Measurements from ENCODE around the gene PLA2G6. TPM values are rescaled to one million over a fixed set of nuclear protein-coding genes. Genes with fewer than 3 reads are reported as not detected.

PLA2G6 gene
- total RNA-seq, 1 experiment from 2014 or later: 36.0 TPM

GRCh38 chr22:38222797-38223119, 41.1 kb upstream of the PLA2G6 start:
- H3K36me3 ChIP-seq (ENCODE audit: control insufficient read depth in 1 of 2, insufficient read depth in 2 of 2, low read length in 2 of 2): peaks cover 0 to 5% of the 10 kb centered on the region in 2 experiments; a peak in 1 of 4 replicates
- BruUV-seq (replicated peaks): no TSS peak
- H3K27me3 ChIP-seq (ENCODE audit: insufficient read depth, low read length): no peaks in the 10 kb centered on the region
- ChIA-PET POLR2A (no interaction called here), RAD21 (ENCODE audit: low non-redundant PET in 1 of 2, low total read pairs in 2 of 2, uncharacterized antibody in 2 of 2, unreplicated experiment in 2 of 2) (no interaction called here), CTCF (no interaction called here)
- no peaks in the 10 kb centered on the region for H4K20me1 ChIP-seq (ENCODE audit: insufficient read depth)
- DNase-seq (ENCODE audit: low read depth, low spot score) (no peak), ATAC-seq (no peak)
- TF ChIP-seq SIN3A (IDR thresholded peaks at IDR 0.05; ENCODE audit: low read depth): no peak
- no peak for TF ChIP-seq POLR2A (IDR thresholded peaks at IDR 0.05; ENCODE audit: borderline replicate concordance, extremely low read depth, insufficient read depth, insufficient read length)
- TF ChIP-seq, protein P1, sequence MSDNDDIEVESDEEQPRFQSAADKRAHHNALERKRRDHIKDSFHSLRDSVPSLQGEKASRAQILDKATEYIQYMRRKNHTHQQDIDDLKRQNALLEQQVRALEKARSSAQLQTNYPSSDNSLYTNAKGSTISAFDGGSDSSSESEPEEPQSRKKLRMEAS (IDR thresholded peaks at IDR 0.05): no peak
- TF ChIP-seq RAD21 (IDR thresholded peaks at IDR 0.05; ENCODE audit: low read depth): no peak
- TF ChIP-seq SP1 (IDR thresholded peaks at IDR 0.05; ENCODE audit: low read depth): no peak
- TF ChIP-seq REST (IDR thresholded peaks at IDR 0.05; ENCODE audit: low read depth): no peak
- TF ChIP-seq EGR1 (IDR thresholded peaks at IDR 0.05; ENCODE audit: low read depth): no peak
- TF ChIP-seq ZFX (IDR thresholded peaks at IDR 0.05): no peak
- H3K79me2 ChIP-seq (ENCODE audit: insufficient read depth, low read length): no peaks in the 10 kb centered on the region
- H3K4me1 ChIP-seq (ENCODE audit: control insufficient read depth in 1 of 2, insufficient read depth in 2 of 2, low read length in 2 of 2): peaks cover 23 to 42% of the 10 kb centered on the region in 2 experiments
- no peak overlapping the region for H3K4me3 ChIP-seq (replicated peaks in 1 of 2; ENCODE audit: low read depth in 1 of 2, low read length in 2 of 2)
- H3K9ac ChIP-seq (ENCODE audit: low read length): no peak overlapping the region
- intact Hi-C loops (cut with micrococcal nuclease): loop anchor here (10.0 kb wide), 1 partner anchor 108 kb away; the partner anchor contains the start of gene BAIAP2L2
- H3K9me2 ChIP-seq (ENCODE audit: insufficient read depth): no peaks in the 10 kb centered on the region
- no peak overlapping the region for H2AFZ ChIP-seq (ENCODE audit: low read depth, low read length, poor library complexity, severe bottlenecking)
- no peaks in the 10 kb centered on the region for H3K9me3 ChIP-seq (ENCODE audit: control insufficient read depth in 1 of 2, insufficient read depth in 1 of 2, low read depth in 1 of 2, low read length in 2 of 2)
- H3K27ac ChIP-seq (ENCODE audit: low read depth, low read length): no peak overlapping the region
- no peak overlapping the region for H3K4me2 ChIP-seq (ENCODE audit: low read length)
